Sigmoid colon (tissue), 4 donors: ENCODE data around the gene RTN4RL2.

Experiments
- CTCF ChIP-seq, 4 experiments: fragments of 450-650 bp in 3 of 4; fragments of 200-600 bp in 1 of 4; IDR thresholded peaks; one replicate each; pipeline ENCODE4 v1.5.1; 2016 to 2019; ENCODE audit warnings: antibody characterized with exemption in 4 of 4, mild to moderate bottlenecking in 3 of 4, moderate library complexity in 2 of 4
- POLR2AphosphoS5 ChIP-seq, 4 donors: sonication (generic); formaldehyde crosslinking; IDR thresholded peaks; one replicate each; pipeline ENCODE4 v1.6.1; 2017; ENCODE audit warnings: antibody characterized with exemption in 4 of 4

GRCh38 chr11:57429946-57430345, 30.4 kb upstream of the RTN4RL2 start:
- TF ChIP-seq CTCF (IDR thresholded peaks at IDR 0.05) = no peak
- no peak for TF ChIP-seq POLR2AphosphoS5 (IDR thresholded peaks at IDR 0.05)
